Mesothelial cell of epicardium (in vitro differentiated cells): Measurements from ENCODE around the gene GET4. TPM values are rescaled to one million over a fixed set of nuclear protein-coding genes. Genes with fewer than 3 reads are reported as not detected.

Experiments used
- DNase-seq, 2 experiments: peaks; one replicate each; pipeline ENCODE4 v3.0.0; 2021; ENCODE audit warnings: low spot score in 2 of 2; ENCODE audit not compliant: unreplicated experiment in 2 of 2
- H3K27ac Mint-ChIP-seq: 2 replicates; pipeline ENCODE4 v1.8.0; 2021; ENCODE audit warnings: mixed read lengths
- H3K27me3 Mint-ChIP-seq: 2 replicates; pipeline ENCODE4 v1.8.0; 2021; ENCODE audit warnings: low read depth, mixed read lengths
- H3K36me3 Mint-ChIP-seq: 2 replicates; pipeline ENCODE4 v1.8.0; 2021; ENCODE audit warnings: mixed read lengths
- H3K4me1 Mint-ChIP-seq: 2 replicates; pipeline ENCODE4 v1.8.0; 2021; ENCODE audit warnings: mixed read lengths
- H3K4me3 Mint-ChIP-seq: 2 replicates; pipeline ENCODE4 v1.8.0; 2021; ENCODE audit warnings: mild to moderate bottlenecking, moderate library complexity, mixed read lengths
- H3K9me3 Mint-ChIP-seq: 2 replicates; pipeline ENCODE4 v1.8.0; 2021; ENCODE audit warnings: mixed read lengths
- CTCF ChIP-seq: fragments of 200-600 bp; sonication (generic); IDR thresholded peaks from one replicate; pipeline ENCODE4 v1.5.0; 2021; ENCODE audit warnings: antibody characterized with exemption; ENCODE audit not compliant: unreplicated experiment
- total RNA-seq: library from RNA; stranded (reverse); gene quantifications from 3 replicates; pipeline ENCODE4 v1.2.1, GENCODE V29; 2021

GET4 gene
- total RNA-seq, 1 donor from 2014 or later: 77.6 TPM

DNA sequence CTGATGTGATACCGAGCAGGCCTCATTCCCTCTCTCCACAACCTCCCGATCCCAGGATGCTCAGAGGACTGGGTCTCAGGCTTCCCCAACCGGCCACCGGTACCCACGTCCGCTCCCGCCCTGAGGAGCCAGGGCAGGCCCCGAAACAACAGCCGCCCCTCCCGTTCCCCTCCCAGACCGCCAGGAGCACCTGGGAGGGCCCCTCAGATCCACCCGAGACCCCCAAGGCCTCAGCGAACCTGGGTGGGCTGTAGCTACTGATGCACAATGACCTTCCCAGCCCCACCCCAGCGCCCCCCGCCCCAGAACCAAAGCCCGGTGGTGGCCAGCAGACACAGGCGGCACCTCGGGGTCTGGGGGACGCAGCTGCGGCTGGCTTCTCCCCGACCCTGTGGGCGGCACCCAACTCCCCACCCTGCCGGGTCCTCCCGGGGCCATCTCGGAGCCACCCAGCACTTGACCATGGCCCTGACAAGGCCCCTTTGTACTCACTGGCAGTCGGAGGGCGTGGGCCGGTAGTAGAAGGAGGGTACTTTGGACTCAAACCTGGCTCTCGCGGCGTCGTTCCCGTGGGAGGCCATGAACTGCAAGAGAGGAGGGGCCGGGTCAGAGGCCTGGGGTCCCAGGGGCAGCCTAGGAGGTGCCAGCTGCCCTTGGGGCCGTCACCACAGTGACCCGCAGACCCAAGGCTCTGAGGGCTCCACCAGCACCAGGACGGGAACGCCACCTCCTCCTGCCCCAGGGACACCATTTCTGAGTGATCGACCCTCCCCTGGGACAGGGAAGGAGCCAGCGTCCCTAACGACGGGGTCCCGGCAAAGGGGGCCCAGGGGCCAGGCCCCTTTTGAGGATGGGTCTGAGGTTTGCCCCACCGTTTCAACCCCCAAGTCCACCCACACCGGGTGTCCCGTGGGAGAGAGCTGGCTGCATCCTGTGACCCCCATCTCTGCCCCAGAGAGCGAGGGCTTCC is 50.0 kb downstream of the GET4 start:
- Mint-ChIP-seq H3K36me3 (no peaks in the 10 kb centered on the region), H3K27ac (no peak overlapping the region), H3K4me3 (no peak overlapping the region), H3K9me3 (no peaks in the 10 kb centered on the region), H3K4me1 (peaks cover 4% of the 10 kb centered on the region), H3K27me3 (no peaks in the 10 kb centered on the region)
- peak in 1 of 2 experiments; percentile 15 for DNase-seq
- no peak for TF ChIP-seq CTCF

- Mint-ChIP-seq H3K27me3 (no peaks in the 10 kb centered on the region), H3K9me3 (no peaks in the 10 kb centered on the region), H3K27ac (peak overlapping the region; percentile 21), H3K4me1 (peaks cover 4% of the 10 kb centered on the region), H3K4me3 (no peak overlapping the region), H3K36me3 (no peaks in the 10 kb centered on the region)
- peak in 1 of 2 experiments; percentile 8 for DNase-seq
- no peak for TF ChIP-seq CTCF
These were observed 50.8 kb downstream of the GET4 start for GRCh38 chr7:927031-927671.

DNA sequence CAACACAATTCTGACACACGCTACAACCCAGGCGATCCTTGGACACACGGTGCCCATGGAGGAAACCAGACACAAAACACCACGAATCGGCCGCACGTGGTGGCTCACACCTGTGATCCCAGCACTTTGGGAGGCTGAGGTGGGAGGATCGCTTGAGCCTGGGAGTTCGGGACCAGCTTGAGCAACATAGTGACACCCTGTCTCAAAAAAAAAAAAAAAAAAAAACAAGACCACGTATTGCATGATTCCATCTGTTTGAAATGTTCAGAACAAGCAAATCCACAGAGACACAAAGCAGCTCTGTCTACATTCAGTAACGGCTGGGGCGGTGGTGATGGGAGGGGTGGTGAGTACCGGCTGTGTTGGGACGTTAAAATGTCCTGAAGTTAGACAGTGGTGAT is 53.0 kb downstream of the GET4 start:
- H3K36me3 Mint-ChIP-seq: no peaks in the 10 kb centered on the region
- no peaks in the 10 kb centered on the region for H3K9me3 Mint-ChIP-seq
- no peak overlapping the region for H3K4me3 Mint-ChIP-seq
- TF ChIP-seq CTCF: no peak
- peak in 1 of 2 experiments; percentile 5 for DNase-seq
- no peak overlapping the region for H3K27ac Mint-ChIP-seq
- no peaks in the 10 kb centered on the region for H3K27me3 Mint-ChIP-seq
- H3K4me1 Mint-ChIP-seq: no peaks in the 10 kb centered on the region

DNA sequence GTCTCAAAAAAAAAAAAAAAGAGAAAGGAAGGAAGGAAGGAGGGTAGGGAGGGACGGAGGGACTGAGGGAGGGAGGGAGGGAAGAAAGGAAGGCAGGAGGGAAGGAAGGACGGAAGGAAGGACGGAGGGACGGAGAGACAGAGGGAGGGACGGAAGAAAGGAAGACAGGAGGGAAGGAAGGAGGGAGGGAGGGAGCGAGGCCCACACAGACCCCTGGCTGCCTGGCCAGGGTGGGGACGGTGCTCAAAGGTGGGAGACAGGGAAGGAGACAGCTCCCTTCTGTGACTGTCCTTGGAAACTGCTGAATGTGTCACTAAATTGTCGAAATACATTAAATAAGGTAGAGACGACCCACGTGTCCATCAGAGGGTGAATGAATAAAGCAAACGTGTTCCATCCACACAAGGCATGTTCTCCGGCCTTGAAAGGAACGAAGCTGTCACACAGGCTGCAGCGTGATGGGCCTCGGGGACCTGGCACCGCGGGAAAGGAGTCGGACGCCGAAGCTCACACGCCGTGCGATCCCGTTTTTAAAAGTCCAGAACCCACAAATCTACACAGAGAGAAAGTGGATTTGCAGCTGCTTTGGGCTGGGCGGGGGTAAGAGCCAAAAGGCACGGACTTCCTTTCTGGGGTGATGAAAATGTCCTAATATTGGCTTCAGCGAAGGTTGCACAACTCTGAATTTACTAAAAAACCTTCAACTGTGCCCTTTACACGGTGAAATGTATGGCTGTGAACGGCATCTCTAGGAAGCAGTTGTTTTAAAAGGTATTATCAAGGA is 54.8 kb downstream of the GET4 start:
- no peak for TF ChIP-seq CTCF
- Mint-ChIP-seq H3K9me3 (no peaks in the 10 kb centered on the region), H3K4me3 (no peak overlapping the region), H3K27ac (no peak overlapping the region), H3K27me3 (no peaks in the 10 kb centered on the region), H3K36me3 (no peaks in the 10 kb centered on the region), H3K4me1 (no peaks in the 10 kb centered on the region)
- DNase-seq: no peak

DNA sequence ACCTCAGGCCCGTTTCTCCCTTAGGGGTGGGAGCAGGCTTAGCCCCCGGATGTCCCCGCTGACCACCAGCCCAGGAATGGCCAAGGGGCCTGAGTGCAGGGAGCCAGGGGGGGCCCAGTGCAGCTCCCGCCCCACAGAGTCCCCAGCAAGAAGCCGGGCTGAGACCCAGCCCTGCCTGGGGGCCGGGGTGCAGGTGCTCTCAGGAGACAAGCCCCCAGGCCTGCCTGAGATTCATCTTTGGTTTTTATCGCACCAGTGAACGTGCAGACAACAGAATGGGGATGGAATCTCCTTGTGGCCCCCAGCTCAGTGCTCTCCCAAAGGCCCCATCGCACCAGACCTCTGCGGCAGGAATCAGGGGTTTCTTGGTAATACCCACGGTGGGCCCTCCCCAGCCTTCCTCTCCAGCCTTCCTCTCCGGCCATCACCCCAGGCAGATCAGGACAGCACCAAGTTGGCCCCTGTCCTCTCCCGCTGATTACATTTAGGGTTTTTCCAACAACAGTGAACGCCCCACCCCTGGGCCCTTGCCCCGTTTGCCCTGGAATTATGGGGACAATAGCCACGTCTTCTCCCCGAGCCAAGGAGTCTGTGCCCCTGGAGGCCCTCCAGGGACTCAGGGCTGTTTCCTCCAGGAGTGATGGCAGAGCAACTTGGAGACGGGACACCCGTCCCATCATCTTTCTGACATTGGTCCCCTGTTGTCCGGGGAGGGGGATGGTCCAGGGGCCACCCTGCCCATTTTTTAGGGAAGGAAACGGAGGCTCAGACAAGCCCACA is 55.7 kb downstream of the GET4 start:
- Mint-ChIP-seq H3K4me3 (no peak overlapping the region), H3K36me3 (no peaks in the 10 kb centered on the region), H3K27ac (no peak overlapping the region), H3K9me3 (no peaks in the 10 kb centered on the region), H3K4me1 (no peaks in the 10 kb centered on the region), H3K27me3 (no peaks in the 10 kb centered on the region)
- TF ChIP-seq CTCF: no peak
- DNase-seq: no peak
